ENCODE results near the gene TGIF2.
"Not testable (repeated sequence)": the region's sequence is repeated elsewhere in the genome, so short reads cannot be mapped to it uniquely, and the experiment has no call there.

TGIF2 gene

GRCh38 chr20:36562724-36563123 lies 10.7 kb upstream of the TGIF2 start:
- Mint-ChIP-seq H3K27ac (no peak overlapping the region), H3K9me3 (no peaks in the 10 kb centered on the region), H3K36me3 (ENCODE audit: low read depth) (no peaks in the 10 kb centered on the region), H3K4me1 (ENCODE audit: low read depth) (no peaks in the 10 kb centered on the region), H3K4me3 (no peak overlapping the region), H3K27me3 (no peaks in the 10 kb centered on the region)
- intact Hi-C loops (cut with micrococcal nuclease) = no loop called here

DNA sequence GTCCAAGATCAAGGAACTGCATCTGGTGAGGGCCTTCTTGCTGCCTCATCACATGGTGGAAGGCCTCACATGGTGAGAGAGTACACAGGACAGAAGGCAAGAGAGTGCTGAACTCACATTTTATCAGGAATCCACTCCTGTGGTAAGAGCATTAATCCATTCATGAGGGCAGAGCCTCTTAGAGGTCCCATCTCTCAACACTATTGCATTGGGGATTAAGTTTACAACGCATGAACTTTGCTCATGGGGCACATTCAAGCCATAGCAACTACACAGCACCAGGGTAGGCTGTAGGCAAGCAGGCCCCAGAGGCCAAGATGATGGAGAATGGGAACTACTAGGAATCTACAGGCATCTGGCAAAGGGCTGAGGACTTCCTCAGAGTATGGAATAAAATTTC lies 10.0 kb upstream of the TGIF2 start:
- no peaks in the 10 kb centered on the region for H3K9me3 Mint-ChIP-seq

DNA sequence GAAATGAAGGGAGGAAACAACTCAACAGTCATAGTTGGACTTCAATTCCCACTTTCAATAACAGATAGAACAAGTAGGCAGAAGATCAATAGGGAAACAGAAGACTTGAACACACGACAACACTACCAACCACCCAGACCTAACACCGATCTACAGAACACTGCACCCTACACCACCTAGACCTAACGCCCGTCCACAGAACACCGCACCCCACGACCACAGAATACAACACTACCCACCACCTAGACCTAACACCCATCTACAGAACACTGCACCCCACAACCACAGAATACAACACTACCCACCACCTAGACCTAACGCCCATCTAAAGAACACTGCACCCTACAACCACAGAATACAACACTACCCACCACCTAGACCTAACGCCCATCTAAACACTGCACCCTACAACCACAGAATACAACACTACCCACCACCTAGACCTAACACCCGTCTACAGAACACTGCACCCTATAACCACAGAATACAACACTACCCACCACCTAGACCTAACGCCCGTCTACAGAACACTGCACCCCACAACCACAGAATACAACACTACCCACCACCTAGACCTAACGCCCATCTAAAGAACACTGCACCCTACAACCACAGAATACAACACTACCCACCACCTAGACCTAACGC lies 9.2 kb upstream of the TGIF2 start:
- intact Hi-C loops (cut with micrococcal nuclease); H3K27ac Mint-ChIP-seq; H3K4me1 Mint-ChIP-seq (ENCODE audit: low read depth); H3K9me3 Mint-ChIP-seq; H3K36me3 Mint-ChIP-seq (ENCODE audit: low read depth); H3K27me3 Mint-ChIP-seq; H3K4me3 Mint-ChIP-seq: not testable (repeated sequence)

More for the DNA sequence above, 10.0 kb upstream of the TGIF2 start:
- no peak overlapping the region for H3K27ac Mint-ChIP-seq
- intact Hi-C loops (cut with micrococcal nuclease) = no loop called here
- H3K4me1 Mint-ChIP-seq (ENCODE audit: low read depth) = no peaks in the 10 kb centered on the region
- no peaks in the 10 kb centered on the region for H3K27me3 Mint-ChIP-seq
- no peaks in the 10 kb centered on the region for H3K36me3 Mint-ChIP-seq (ENCODE audit: low read depth)
- no peak overlapping the region for H3K4me3 Mint-ChIP-seq

GRCh38 chr20:36564726-36565121 lies 8.7 kb upstream of the TGIF2 start:
- H3K27me3 Mint-ChIP-seq; H3K9me3 Mint-ChIP-seq; H3K36me3 Mint-ChIP-seq (ENCODE audit: low read depth); intact Hi-C loops (cut with micrococcal nuclease); H3K4me1 Mint-ChIP-seq (ENCODE audit: low read depth); H3K27ac Mint-ChIP-seq; H3K4me3 Mint-ChIP-seq: not testable (repeated sequence)

DNA sequence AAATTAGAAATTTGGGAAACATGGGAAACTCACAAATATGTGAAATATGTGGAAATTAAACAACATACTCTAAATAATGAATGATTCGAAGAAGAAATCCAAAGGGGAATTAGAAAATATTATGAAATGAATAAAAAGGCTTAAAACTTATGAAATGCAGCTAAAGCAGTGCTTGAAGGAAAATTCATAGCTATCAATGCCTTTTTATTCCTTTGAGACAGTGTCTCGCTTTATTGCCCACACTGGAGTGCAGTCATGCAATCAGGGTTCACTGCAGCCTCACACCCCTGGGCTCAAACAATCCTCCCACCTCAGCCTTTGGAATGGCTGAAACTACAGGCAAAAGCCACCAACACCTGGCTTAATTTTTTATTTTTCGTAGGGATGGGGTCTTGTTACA lies 7.9 kb upstream of the TGIF2 start:
- no peak overlapping the region for H3K4me3 Mint-ChIP-seq

DNA sequence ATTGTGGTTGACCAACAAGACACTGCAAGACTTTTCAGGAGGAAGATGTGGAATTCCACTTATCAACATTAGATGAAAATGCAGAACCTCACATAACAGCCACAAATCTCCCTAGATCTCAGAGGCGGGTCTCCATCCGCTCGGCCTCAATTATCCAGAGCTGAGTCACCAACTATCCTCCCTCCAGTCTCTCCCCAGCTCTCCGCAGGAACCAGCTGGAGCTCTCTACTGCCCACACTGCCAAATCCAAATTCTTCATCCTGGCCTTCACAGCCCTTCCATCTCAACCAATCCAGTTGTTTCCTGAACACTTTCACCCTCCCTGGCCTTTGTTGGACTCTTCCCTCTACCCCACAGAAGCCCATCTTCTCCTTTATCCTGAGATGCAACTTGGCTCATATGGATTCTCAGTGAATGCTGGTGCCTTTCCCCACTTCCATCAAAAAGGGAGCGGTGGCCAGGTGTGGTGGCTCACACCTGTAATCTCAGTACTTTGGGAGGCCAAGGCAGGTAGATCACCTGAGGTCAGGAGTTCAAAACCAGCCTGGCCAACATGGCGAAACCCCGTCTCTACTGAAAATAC lies 3.5 kb upstream of the TGIF2 start:
- no peaks in the 10 kb centered on the region for H3K9me3 Mint-ChIP-seq
- intact Hi-C loops (cut with micrococcal nuclease) = loop anchor here (5.0 kb wide), 1 partner anchor 37 kb away; the partner anchor contains the start of gene RAB5IF
- H3K27ac Mint-ChIP-seq = no peak overlapping the region

More for the DNA sequence above, 7.9 kb upstream of the TGIF2 start:
- H3K27me3 Mint-ChIP-seq = peaks cover 2% of the 10 kb centered on the region
- H3K27ac Mint-ChIP-seq = no peak overlapping the region
- no peaks in the 10 kb centered on the region for H3K9me3 Mint-ChIP-seq
- H3K4me1 Mint-ChIP-seq (ENCODE audit: low read depth) = no peaks in the 10 kb centered on the region
- intact Hi-C loops (cut with micrococcal nuclease) = no loop called here
- no peaks in the 10 kb centered on the region for H3K36me3 Mint-ChIP-seq (ENCODE audit: low read depth)

GRCh38 chr20:36571564-36572504 lies 1.6 kb upstream of the TGIF2 start:
- intact Hi-C loops (cut with micrococcal nuclease) = loop anchor here (5.0 kb wide), 1 partner anchor 35 kb away; the partner anchor contains the start of gene RAB5IF
- Mint-ChIP-seq H3K4me3 (no peak overlapping the region), H3K27ac (peak overlapping the region; percentile 78), H3K36me3 (ENCODE audit: low read depth) (peaks cover 6% of the 10 kb centered on the region), H3K9me3 (no peaks in the 10 kb centered on the region), H3K27me3 (peaks cover 4% of the 10 kb centered on the region), H3K4me1 (ENCODE audit: low read depth) (peaks cover 33% of the 10 kb centered on the region)

More for the DNA sequence above, 3.5 kb upstream of the TGIF2 start:
- H3K27me3 Mint-ChIP-seq = peaks cover 4% of the 10 kb centered on the region
- H3K36me3 Mint-ChIP-seq (ENCODE audit: low read depth) = peaks cover 6% of the 10 kb centered on the region
- peaks cover 20% of the 10 kb centered on the region for H3K4me1 Mint-ChIP-seq (ENCODE audit: low read depth)
- H3K4me3 Mint-ChIP-seq = no peak overlapping the region

DNA sequence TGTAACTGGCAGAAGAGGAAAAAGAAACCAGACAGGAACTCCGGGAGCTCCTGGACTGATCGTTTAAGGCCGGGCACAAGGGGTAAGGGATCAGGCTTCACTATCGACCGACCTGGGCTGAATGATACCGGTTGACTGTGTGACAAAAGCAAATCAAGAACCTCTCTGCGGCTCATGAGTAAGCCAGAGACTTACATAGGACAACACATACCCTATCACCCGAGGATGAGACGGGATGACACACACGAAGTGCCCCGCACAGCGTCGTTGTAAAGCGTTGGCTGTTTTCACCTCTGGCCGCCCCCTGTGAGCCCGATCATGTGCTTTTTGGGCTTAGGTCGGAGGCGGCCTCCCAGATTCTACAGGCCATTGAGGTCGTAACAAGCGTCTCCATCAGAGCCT lies 695 bp upstream of the TGIF2 start:
- intact Hi-C loops (cut with micrococcal nuclease) = loop anchor here (5.0 kb wide), 1 partner anchor 35 kb away; the partner anchor contains the start of gene RAB5IF
- Mint-ChIP-seq H3K36me3 (ENCODE audit: low read depth) (peaks cover 6% of the 10 kb centered on the region), H3K9me3 (no peaks in the 10 kb centered on the region), H3K4me1 (ENCODE audit: low read depth) (peaks cover 33% of the 10 kb centered on the region), H3K4me3 (peak overlapping the region; percentile 52), H3K27ac (peak overlapping the region; percentile 78), H3K27me3 (peaks cover 4% of the 10 kb centered on the region)

DNA sequence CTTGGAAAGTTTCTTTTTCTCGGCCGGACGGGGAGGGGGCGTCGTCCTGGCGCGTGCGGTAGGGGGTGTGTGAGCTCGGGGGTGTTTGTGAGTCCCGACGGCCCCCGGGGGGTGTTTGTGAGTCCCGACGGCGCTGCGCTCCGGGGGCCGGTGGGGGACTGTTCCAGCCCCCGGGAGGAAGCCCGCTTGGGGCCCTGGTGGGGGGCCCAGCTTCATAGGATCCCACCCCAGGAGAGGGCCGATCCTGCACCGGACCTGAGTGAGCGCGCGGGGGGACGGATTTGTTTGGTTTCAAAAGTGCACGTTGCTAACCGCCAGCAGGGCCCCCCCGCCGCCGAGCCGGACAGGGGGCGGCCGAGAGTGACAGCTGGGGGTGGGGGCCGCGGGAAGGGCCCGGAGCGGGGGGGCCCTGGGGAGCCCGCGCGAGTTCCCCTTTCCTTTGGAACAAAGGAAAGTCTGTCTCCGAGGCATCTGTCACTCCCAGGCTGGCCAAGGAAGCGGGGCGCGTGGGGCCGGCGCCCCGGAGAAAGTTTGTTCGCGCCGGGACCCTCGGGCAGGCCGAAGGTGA lies 485 bp downstream of the TGIF2 start:
- peak overlapping the region; percentile 78 for H3K4me3 Mint-ChIP-seq
- peak overlapping the region; percentile 70 for H3K27ac Mint-ChIP-seq
- peaks cover 4% of the 10 kb centered on the region for H3K27me3 Mint-ChIP-seq
- intact Hi-C loops (cut with micrococcal nuclease) = loop anchor here (2.0 to 5.0 kb wide), 2 partner anchors 21 to 33 kb away; partner anchors contain the start of gene RAB5IF
- H3K9me3 Mint-ChIP-seq = no peaks in the 10 kb centered on the region
- peaks cover 12% of the 10 kb centered on the region for H3K36me3 Mint-ChIP-seq (ENCODE audit: low read depth)
- peaks cover 33% of the 10 kb centered on the region for H3K4me1 Mint-ChIP-seq (ENCODE audit: low read depth)

DNA sequence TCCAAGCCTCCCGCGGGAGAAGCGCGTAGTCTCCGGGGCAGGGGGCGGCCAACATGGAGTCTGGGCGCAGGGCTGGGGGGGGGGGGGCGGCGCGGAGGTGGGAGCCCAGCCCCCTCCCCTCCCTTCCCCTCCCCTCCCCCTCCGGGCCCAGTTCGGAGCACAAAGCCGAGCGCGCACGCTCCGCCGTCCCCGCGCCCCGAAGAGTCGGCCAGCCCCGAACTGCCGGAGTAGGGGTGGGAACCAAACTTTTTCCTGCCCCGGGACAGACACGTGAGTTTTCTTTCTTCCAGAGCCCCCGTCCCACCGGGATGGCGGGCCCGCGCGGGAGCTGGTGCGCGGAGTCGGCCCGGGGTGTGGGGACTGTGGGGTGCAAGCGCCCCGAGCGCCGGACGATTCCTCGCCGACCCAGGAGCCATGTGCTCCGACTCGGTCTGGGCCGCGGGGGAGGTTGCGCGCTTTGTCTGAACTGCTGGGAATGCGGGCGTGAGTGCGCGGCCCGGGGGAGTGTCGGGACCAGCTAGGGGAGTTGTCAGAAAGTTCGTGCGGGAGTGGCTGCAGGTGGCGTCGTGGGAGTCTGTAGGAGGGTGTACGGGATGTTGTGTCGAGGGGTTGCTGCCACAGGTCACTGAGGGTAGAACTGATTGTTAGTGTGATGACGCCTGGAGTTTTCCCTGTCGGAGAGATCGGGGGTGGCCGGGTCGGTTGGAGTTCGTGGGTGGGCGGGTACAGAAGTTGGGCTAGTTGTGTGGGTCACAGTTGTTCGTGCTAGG lies 1.2 kb downstream of the TGIF2 start:
- peaks cover 19% of the 10 kb centered on the region for H3K36me3 Mint-ChIP-seq (ENCODE audit: low read depth)
- no peaks in the 10 kb centered on the region for H3K9me3 Mint-ChIP-seq
- H3K27ac Mint-ChIP-seq = peak overlapping the region; percentile 70
- peaks cover 4% of the 10 kb centered on the region for H3K27me3 Mint-ChIP-seq
- H3K4me3 Mint-ChIP-seq = peak overlapping the region; percentile 83
- intact Hi-C loops (cut with micrococcal nuclease) = loop anchor here (2.0 to 5.0 kb wide), 2 partner anchors 20 to 33 kb away; partner anchors contain the start of gene RAB5IF
- H3K4me1 Mint-ChIP-seq (ENCODE audit: low read depth) = peaks cover 33% of the 10 kb centered on the region

DNA sequence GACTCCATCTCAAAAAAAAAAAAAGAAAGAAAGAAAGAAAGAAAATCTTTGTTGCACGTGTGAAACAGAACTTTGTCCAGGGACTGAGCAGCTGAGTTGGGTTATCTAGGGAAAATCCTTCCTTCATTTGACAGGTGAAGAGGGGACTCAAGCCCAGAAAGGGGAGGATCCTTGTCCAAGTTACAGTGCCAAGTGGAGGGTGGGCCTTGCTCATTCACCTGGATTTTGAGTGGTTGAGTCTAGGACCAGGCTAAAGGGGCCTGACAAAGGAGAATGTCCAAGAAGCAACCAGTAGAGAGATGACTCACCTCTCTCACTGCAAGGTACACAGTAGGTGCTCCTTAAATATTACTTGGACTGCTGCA lies 2.7 kb downstream of the TGIF2 start:
- Mint-ChIP-seq H3K36me3 (ENCODE audit: low read depth) (peaks cover 34% of the 10 kb centered on the region), H3K27ac (peak overlapping the region; percentile 70), H3K27me3 (no peaks in the 10 kb centered on the region), H3K4me1 (ENCODE audit: low read depth) (peaks cover 33% of the 10 kb centered on the region), H3K9me3 (no peaks in the 10 kb centered on the region), H3K4me3 (no peak overlapping the region)
- intact Hi-C loops (cut with micrococcal nuclease) = no loop called here

DNA sequence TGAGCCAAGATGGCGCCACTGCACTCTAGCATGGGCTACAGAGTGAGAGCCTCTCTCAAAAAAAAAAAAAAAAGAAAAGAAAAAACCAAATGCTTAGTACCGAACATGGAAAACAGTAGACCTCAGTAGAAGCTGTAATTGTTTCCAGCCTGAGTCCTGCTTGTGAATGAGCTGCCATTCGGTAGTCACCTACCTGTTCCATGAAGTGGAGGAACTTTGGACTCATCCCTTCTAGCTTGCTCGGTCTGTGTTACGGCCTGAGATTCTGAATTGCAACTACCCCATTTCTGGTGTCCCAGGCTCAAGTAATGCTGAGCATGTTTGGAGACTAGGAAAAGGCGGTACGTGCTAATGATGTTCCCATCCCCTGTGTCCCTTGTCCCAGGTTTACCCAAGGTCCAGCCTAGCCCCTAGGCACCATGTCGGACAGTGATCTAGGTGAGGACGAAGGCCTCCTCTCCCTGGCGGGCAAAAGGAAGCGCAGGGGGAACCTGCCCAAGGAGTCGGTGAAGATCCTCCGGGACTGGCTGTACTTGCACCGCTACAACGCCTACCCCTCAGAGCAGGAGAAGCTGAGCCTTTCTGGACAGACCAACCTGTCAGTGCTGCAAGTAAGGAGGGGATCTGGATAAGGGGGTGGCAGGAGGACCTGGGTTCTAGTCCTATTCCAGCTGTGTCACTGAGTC lies 5.1 kb downstream of the TGIF2 start:
- Mint-ChIP-seq H3K27me3 (no peaks in the 10 kb centered on the region), H3K27ac (no peak overlapping the region), H3K4me1 (ENCODE audit: low read depth) (peaks cover 18% of the 10 kb centered on the region), H3K4me3 (no peak overlapping the region), H3K36me3 (ENCODE audit: low read depth) (peaks cover 58% of the 10 kb centered on the region), H3K9me3 (no peaks in the 10 kb centered on the region)
- intact Hi-C loops (cut with micrococcal nuclease) = no loop called here

All from dendritic cell treated with granulocyte-macrophage colony-stimulating factor and Interleukin-4, amounts not matched to agents 40 ng/mL and 50 ng/mL, for 4 days (primary cell).